Hepatocyte (in vitro differentiated cells): ENCODE data around the gene CHEK2.

Experiments
- CTCF ChIP-seq: fragments of 200-600 bp; sonication (generic); IDR thresholded peaks from 2 replicates; pipeline ENCODE4 v1.5.1; 2016; ENCODE audit warnings: antibody characterized with exemption, mild to moderate bottlenecking; ENCODE audit not compliant: poor library complexity
- EZH2 ChIP-seq: fragments of 200-600 bp; sonication (generic); IDR thresholded peaks from 2 replicates; pipeline ENCODE4 v1.6.1; 2016; ENCODE audit warnings: antibody characterized with exemption, mild to moderate bottlenecking, borderline replicate concordance
- EZH2phosphoT487 ChIP-seq: fragments of 200-600 bp; sonication (generic); IDR thresholded peaks from one replicate; pipeline ENCODE4 v1.6.1; 2018; ENCODE audit warnings: antibody characterized with exemption, mild to moderate bottlenecking, low read depth, moderate library complexity; ENCODE audit not compliant: unreplicated experiment, severe bottlenecking

DNA sequence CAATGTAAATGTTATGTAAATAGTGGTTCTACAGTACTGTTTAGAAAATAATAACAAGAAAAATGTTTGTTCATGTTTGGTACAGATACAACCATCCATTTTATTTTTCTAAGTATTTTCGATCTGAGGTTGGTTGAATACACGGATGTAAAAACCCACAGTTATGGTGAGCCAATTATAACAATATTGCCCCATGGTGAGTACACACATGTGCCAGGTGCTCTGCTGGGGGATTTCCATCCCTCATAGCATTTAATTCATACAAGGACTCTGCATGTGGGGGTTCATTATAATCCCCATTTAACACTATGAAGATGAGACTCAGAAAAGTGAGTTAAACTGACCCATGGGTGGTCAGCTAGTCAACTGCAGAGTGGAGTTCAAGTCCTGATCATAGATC is 38.7 kb downstream of the CHEK2 start:
- TF ChIP-seq EZH2, result no peak
- no peak for TF ChIP-seq CTCF
- no peak for TF ChIP-seq EZH2phosphoT487
